H9 (cell line): ENCODE data around the gene FREM2. TPM values are rescaled to one million over a fixed set of nuclear protein-coding genes. Genes with fewer than 3 reads are reported as not detected.

Experiments
- DNase-seq: peaks from one replicate; pipeline ENCODE4 v3.0.0-alpha.2; 2017
- H2AFZ ChIP-seq: one replicate; pipeline ENCODE4 v1.6.1; 2013; ENCODE audit warnings: mild to moderate bottlenecking, low read length, control low read depth, moderate library complexity
- H2AK5ac ChIP-seq: 2 replicates; pipeline ENCODE4 v1.6.1; 2013; ENCODE audit warnings: low read length, control low read depth, mixed read lengths; ENCODE audit not compliant: insufficient read length
- H2BK120ac ChIP-seq: one replicate; pipeline ENCODE4 v1.6.1; 2013; ENCODE audit warnings: low read depth, mild to moderate bottlenecking, low read length, control low read depth, inconsistent platforms; ENCODE audit not compliant: poor library complexity, severe bottlenecking
- H2BK12ac ChIP-seq: 2 replicates; pipeline ENCODE4 v1.6.1; 2013; ENCODE audit warnings: low read length, control low read depth, mixed read lengths, low read depth; ENCODE audit not compliant: insufficient read length
- H2BK15ac ChIP-seq: 2 replicates; pipeline ENCODE4 v1.6.1; 2013; ENCODE audit warnings: low read depth, low read length, control low read depth
- H2BK20ac ChIP-seq: one replicate; pipeline ENCODE4 v1.6.1; 2013; ENCODE audit warnings: low read depth, mild to moderate bottlenecking, low read length, control low read depth, inconsistent platforms; ENCODE audit not compliant: poor library complexity, severe bottlenecking
- H2BK5ac ChIP-seq: 2 replicates; pipeline ENCODE4 v1.6.1; 2013; ENCODE audit warnings: low read length, control low read depth, mixed read lengths; ENCODE audit not compliant: insufficient read length
- H3K14ac ChIP-seq: 2 replicates; pipeline ENCODE4 v1.6.1; 2013; ENCODE audit warnings: low read length, control low read depth; ENCODE audit not compliant: insufficient read depth
- H3K18ac ChIP-seq: 2 replicates; pipeline ENCODE4 v1.6.1; 2013; ENCODE audit warnings: low read depth, mild to moderate bottlenecking, mixed read lengths, low read length, control low read depth; ENCODE audit not compliant: insufficient read length
- H3K23ac ChIP-seq: 2 replicates; pipeline ENCODE4 v1.6.1; 2013; ENCODE audit warnings: low read length, control low read depth, mixed read lengths, low read depth; ENCODE audit not compliant: insufficient read length
- H3K23me2 ChIP-seq: 2 replicates; pipeline ENCODE4 v1.6.1; 2013; ENCODE audit warnings: low read depth, mild to moderate bottlenecking, mixed read lengths, low read length, control low read depth; ENCODE audit not compliant: insufficient read length, poor library complexity, severe bottlenecking
- H3K27ac ChIP-seq: 2 replicates; pipeline ENCODE4 v1.5.1; 2013; ENCODE audit warnings: low read length, control low read depth, mixed read lengths, low read depth; ENCODE audit not compliant: insufficient read length
- H3K27me3 ChIP-seq: 2 replicates; pipeline ENCODE4 v1.6.1; 2013; ENCODE audit warnings: low read length, control low read depth, inconsistent platforms; ENCODE audit not compliant: insufficient read depth
- H3K4ac ChIP-seq: 2 replicates; pipeline ENCODE4 v1.6.1; 2013; ENCODE audit warnings: low read depth, mild to moderate bottlenecking, control low read depth, inconsistent platforms, low read length, moderate library complexity
- H3K4me1 ChIP-seq: 2 replicates; pipeline ENCODE4 v1.6.1; 2013; ENCODE audit warnings: low read length, control low read depth, inconsistent platforms; ENCODE audit not compliant: insufficient read depth
- H3K4me2 ChIP-seq: 2 replicates; pipeline ENCODE4 v1.6.1; 2013; ENCODE audit warnings: low read length, control low read depth, mixed read lengths; ENCODE audit not compliant: insufficient read length, insufficient read depth
- H3K56ac ChIP-seq: 2 replicates; pipeline ENCODE4 v1.6.1; 2013; ENCODE audit warnings: low read depth, mild to moderate bottlenecking, mixed read lengths, low read length, control low read depth; ENCODE audit not compliant: insufficient read length
- H3K79me1 ChIP-seq: 2 replicates; pipeline ENCODE4 v1.6.1; 2013; ENCODE audit warnings: low read depth, mild to moderate bottlenecking, moderate library complexity, low read length, control low read depth, inconsistent platforms; ENCODE audit not compliant: insufficient read depth, poor library complexity, severe bottlenecking
- H3K79me2 ChIP-seq: 2 replicates; pipeline ENCODE4 v1.6.1; 2013; ENCODE audit warnings: low read length, control low read depth, inconsistent platforms; ENCODE audit not compliant: insufficient read depth
- H3K9ac ChIP-seq: 2 replicates; pipeline ENCODE4 v1.6.1; 2013; ENCODE audit warnings: low read length, control low read depth, mixed read lengths; ENCODE audit not compliant: insufficient read length; ENCODE audit errors: extremely low read depth
- H3K9me3 ChIP-seq: one replicate; pipeline ENCODE4 v1.6.1; 2013; ENCODE audit warnings: low read depth, low read length, inconsistent platforms; ENCODE audit not compliant: control insufficient read depth
- H3T11ph ChIP-seq: one replicate; pipeline ENCODE4 v1.6.1; 2013; ENCODE audit warnings: mild to moderate bottlenecking, low read length, control low read depth, inconsistent platforms
- H4K20me1 ChIP-seq: one replicate; pipeline ENCODE4 v1.6.1; 2013; ENCODE audit not compliant: control insufficient read depth, insufficient read length, insufficient read depth
- H4K5ac ChIP-seq: 2 replicates; pipeline ENCODE4 v1.6.1; 2013; ENCODE audit warnings: low read depth, mild to moderate bottlenecking, mixed read lengths, low read length, control low read depth; ENCODE audit not compliant: insufficient read length
- H4K8ac ChIP-seq: replicated peaks from 2 replicates; pipeline ENCODE4 v1.6.1; 2013; ENCODE audit warnings: low read length, control low read depth, mixed read lengths, low read depth; ENCODE audit not compliant: insufficient read length
- H4K91ac ChIP-seq: 2 replicates; pipeline ENCODE4 v1.6.1; 2013; ENCODE audit warnings: low read depth, mild to moderate bottlenecking, moderate library complexity, mixed read lengths, low read length, control low read depth; ENCODE audit not compliant: insufficient read length
- H3K27ac Mint-ChIP-seq, 3 experiments: 2 replicates in 2 of 3; 3 replicates in 1 of 3; pipeline ENCODE4 v1.8.0; 2020 to 2021; ENCODE audit warnings: mixed read lengths in 3 of 3, mild to moderate bottlenecking in 1 of 3, moderate library complexity in 1 of 3
- H3K27me3 Mint-ChIP-seq: 2 replicates; pipeline ENCODE4 v1.8.0; 2021; ENCODE audit warnings: low read depth, mild to moderate bottlenecking, moderate library complexity, mixed read lengths
- H3K36me3 Mint-ChIP-seq, 3 experiments: 2 replicates in 2 of 3; 3 replicates in 1 of 3; pipeline ENCODE4 v1.8.0; 2020 to 2021; ENCODE audit warnings: low read depth in 3 of 3, mixed read lengths in 3 of 3; ENCODE audit not compliant: insufficient read depth in 1 of 3
- H3K4me1 Mint-ChIP-seq, 2 experiments: 2 replicates each; pipeline ENCODE4 v1.8.0; 2020; ENCODE audit warnings: mixed read lengths in 2 of 2
- H3K4me3 Mint-ChIP-seq, 2 experiments: 2 replicates in 1 of 2; 3 replicates in 1 of 2; pipeline ENCODE4 v1.8.0; 2020 to 2021; ENCODE audit warnings: mild to moderate bottlenecking in 2 of 2, mixed read lengths in 2 of 2, moderate library complexity in 1 of 2
- H3K9me3 Mint-ChIP-seq, 2 experiments: 2 replicates in 1 of 2; 3 replicates in 1 of 2; pipeline ENCODE4 v1.8.0; 2020; ENCODE audit warnings: mild to moderate bottlenecking in 2 of 2, mixed read lengths in 2 of 2, moderate library complexity in 1 of 2
- CTCF ChIP-seq: fragments of 200-600 bp; sonication (generic); conservative IDR thresholded peaks from 3 replicates; pipeline ENCODE4 v1.8.0; 2021; ENCODE audit warnings: antibody characterized with exemption, mild to moderate bottlenecking
- WGBS: extraction: QIAGEN DNeasy Blood & Tissue Kit; methylation state at CpG from one replicate; pipeline ENCODE4 v1.1.7; 2013; ENCODE audit warnings: missing lambda C conversion rate, low lambda C conversion rate, mixed read lengths; ENCODE audit not compliant: insufficient read length; ENCODE audit errors: extremely low coverage; 5-methylcytosine and 5-hydroxymethylcytosine counted together
- total RNA-seq: library from RNA; stranded (reverse); gene quantifications from 2 replicates; pipeline ENCODE4 v1.2.1, GENCODE V29; 2021

The FREM2 gene
- total RNA-seq, 1 experiment from 2014 or later, result 16.0 TPM

- H4K8ac ChIP-seq, result no peak overlapping the region
- no peak overlapping the region for H3K56ac ChIP-seq
- Mint-ChIP-seq H3K4me3 (no peak overlapping the region), H3K9me3 (no peaks in the 10 kb centered on the region), H3K36me3 (no peaks in the 10 kb centered on the region), H3K27me3 (no peaks in the 10 kb centered on the region), H3K27ac (no peak overlapping the region), H3K4me1 (peaks cover 8 to 9% of the 10 kb centered on the region in 2 experiments)
- no peak overlapping the region for H4K5ac ChIP-seq
- no peak overlapping the region for H2AFZ ChIP-seq
- H3K27me3 ChIP-seq, result no peaks in the 10 kb centered on the region
- no peak overlapping the region for H3K4ac ChIP-seq
- H2AK5ac ChIP-seq, result no peak overlapping the region
- no peaks in the 10 kb centered on the region for H3K23me2 ChIP-seq
- no peak for TF ChIP-seq CTCF
- H2BK5ac ChIP-seq, result no peak overlapping the region
- H2BK15ac ChIP-seq, result no peak overlapping the region
- H3K9ac ChIP-seq, result no peak overlapping the region
- H3K4me2 ChIP-seq, result no peak overlapping the region
- no peak overlapping the region for H3K23ac ChIP-seq
- H2BK12ac ChIP-seq, result no peak overlapping the region
- H4K91ac ChIP-seq, result no peak overlapping the region
- H3K79me1 ChIP-seq, result no peaks in the 10 kb centered on the region
- H2BK20ac ChIP-seq, result no peak overlapping the region
- no CpG with 5 or more reads among the region's 1 CpG for WGBS
- H3K4me1 ChIP-seq, result no peaks in the 10 kb centered on the region
- no peaks in the 10 kb centered on the region for H3K9me3 ChIP-seq
- H2BK120ac ChIP-seq, result no peak overlapping the region
- DNase-seq, result no peak
- no peak overlapping the region for H3K27ac ChIP-seq
- H3K14ac ChIP-seq, result no peak overlapping the region
- no peak overlapping the region for H3K18ac ChIP-seq
- H3K79me2 ChIP-seq, result no peaks in the 10 kb centered on the region
- H4K20me1 ChIP-seq, result no peaks in the 10 kb centered on the region
- H3T11ph ChIP-seq, result no peak overlapping the region
Observed at GRCh38 chr13:38648912-38649311, 38.0 kb upstream of the FREM2 start.
